K562 (cell line): ENCODE measurements around the gene GDF2. TPM values are rescaled to one million over a fixed set of nuclear protein-coding genes. Genes with fewer than 3 reads are reported as not detected.

Experiments used
- ARHGAP35 ChIP-seq: fragments of 450-650 bp; IDR thresholded peaks from 2 replicates; pipeline ENCODE4 v1.6.1; 2018; ENCODE audit not compliant: partially characterized antibody
- FUS ChIP-seq: fragments of 200-400 bp; formaldehyde crosslinking; optimal IDR thresholded peaks from 2 replicates; pipeline ENCODE3; 2017; ENCODE audit warnings: low read depth, low read length
- HMGN3 ChIP-seq: IDR thresholded peaks from 2 replicates; pipeline ENCODE4 v1.6.1; 2011; ENCODE audit warnings: borderline replicate concordance, low read depth, mild to moderate bottlenecking, mixed read lengths, low read length; ENCODE audit not compliant: insufficient read length; ENCODE audit errors: extremely low read depth
- JUNB ChIP-seq: fragments of 450-650 bp; formaldehyde crosslinking; conservative IDR thresholded peaks from 2 replicates; pipeline ENCODE4 v1.4.0; 2020; ENCODE audit warnings: mild to moderate bottlenecking
- MEIS2 ChIP-seq: fragments of 450-650 bp; IDR thresholded peaks from 2 replicates; pipeline ENCODE4 v1.6.1; 2014; ENCODE audit warnings: mild to moderate bottlenecking; ENCODE audit not compliant: partially characterized antibody
- NELFE ChIP-seq: IDR thresholded peaks from 2 replicates; pipeline ENCODE4 v1.6.1; 2011; ENCODE audit warnings: mild to moderate bottlenecking; ENCODE audit not compliant: insufficient read depth, insufficient read length
- PATZ1 ChIP-seq: fragments of 250-450 bp; sonication (Bioruptor Pico); IDR thresholded peaks from 2 replicates; pipeline ENCODE4 v1.5.0; 2020; ENCODE audit warnings: mild to moderate bottlenecking, borderline replicate concordance
- RBM15 ChIP-seq: fragments of 200-400 bp; formaldehyde crosslinking; IDR thresholded peaks from 2 replicates; pipeline ENCODE4 v1.6.1; 2018; ENCODE audit warnings: mild to moderate bottlenecking, low read length, moderate library complexity; ENCODE audit not compliant: insufficient read depth
- SIX5 ChIP-seq, 2 experiments: IDR thresholded peaks; 2 replicates each; pipeline ENCODE4 v1.6.1; 2011; ENCODE audit warnings: low read length in 2 of 2, borderline replicate concordance in 1 of 2, low read depth in 1 of 2, mild to moderate bottlenecking in 1 of 2, moderate library complexity in 1 of 2; ENCODE audit not compliant: insufficient read depth in 1 of 2
- SNAPC5 ChIP-seq: fragments of 250-450 bp; sonication (Bioruptor Pico); IDR thresholded peaks from 2 replicates; pipeline ENCODE4 v1.8.0; 2021; ENCODE audit warnings: moderate library complexity, mild to moderate bottlenecking, inconsistent platforms
- SRSF7 ChIP-seq: fragments of 200-400 bp; formaldehyde crosslinking; optimal IDR thresholded peaks from 2 replicates; pipeline ENCODE3; 2017; ENCODE audit warnings: mild to moderate bottlenecking, low read depth, low read length
- TAF1 ChIP-seq: IDR thresholded peaks from 2 replicates; pipeline ENCODE4 v1.6.1; 2011; ENCODE audit warnings: mild to moderate bottlenecking, low read length, moderate library complexity; ENCODE audit not compliant: insufficient read depth, control insufficient read depth, severe bottlenecking; ENCODE audit errors: extremely low read depth
- TCF3 ChIP-seq: sonication (generic); formaldehyde crosslinking; IDR thresholded peaks from 2 replicates; pipeline ENCODE4 v1.4.0; 2020; ENCODE audit warnings: mild to moderate bottlenecking, missing genetic modification reagents
- TRIM28 ChIP-seq: fragments of 450-650 bp; IDR thresholded peaks from 2 replicates; pipeline ENCODE4 v1.6.1; 2017
- ZNF133 ChIP-seq: fragments of 250-450 bp; sonication (Bioruptor Pico); IDR thresholded peaks from 2 replicates; pipeline ENCODE4 v1.4.0; 2020; ENCODE audit warnings: mild to moderate bottlenecking
- ZNF143 ChIP-seq: sonication (generic); formaldehyde crosslinking; IDR thresholded peaks from 2 replicates; pipeline ENCODE4 v1.9.0; 2022; ENCODE audit warnings: mild to moderate bottlenecking, missing genetic modification reagents
- ZNF217 ChIP-seq: sonication (generic); formaldehyde crosslinking; IDR thresholded peaks from 2 replicates; pipeline ENCODE4 v1.8.0; 2022; ENCODE audit warnings: mild to moderate bottlenecking, missing genetic modification reagents
- ZNF253 ChIP-seq: fragments of 250-450 bp; sonication (Bioruptor Pico); conservative IDR thresholded peaks from 2 replicates; pipeline ENCODE4 v1.6.1; 2021; ENCODE audit warnings: mild to moderate bottlenecking
- ZNF695 ChIP-seq: fragments of 450-650 bp; formaldehyde crosslinking; IDR thresholded peaks from 2 replicates; pipeline ENCODE4 v1.4.0; 2020; ENCODE audit warnings: mild to moderate bottlenecking, moderate library complexity
- ZNF740 ChIP-seq, 3 experiments: fragments of 200-800 bp in 1 of 3; sonication (Bioruptor generic) in 1 of 3; sonication (generic) in 1 of 3; formaldehyde crosslinking in 1 of 3; IDR thresholded peaks; 2 replicates each; pipeline versions ENCODE4 v1.6.1 to v1.8.0; 2016 to 2022; ENCODE audit warnings: mild to moderate bottlenecking in 2 of 3, missing compliant biosample characterization in 2 of 3, missing genetic modification characterization in 2 of 3, missing genetic modification reagents in 1 of 3
- ZSCAN29 ChIP-seq: fragments of 450-650 bp; IDR thresholded peaks from 2 replicates; pipeline ENCODE4 v1.6.1; 2017
- polyA plus RNA-seq, 8 experiments: library from polyadenylated mRNA; depleted of rRNA in 4 of 8; stranded (reverse) in 5 of 8; unstranded in 3 of 8; fragments of >200 nt; fragmentation: Nextera tagmentation in 2 of 8; fragmentation: Illumina TruSeq in 1 of 8; extraction: Ambion mirVana in 2 of 8; extraction: Trizol in 1 of 8; gene quantifications; 2 replicates each; pipeline versions ENCODE4 v1.2.1 to v1.2.3, GENCODE V29; 2011 to 2014; ENCODE audit warnings: inconsistent platforms in 1 of 8, missing spikeins in 1 of 8
- total RNA-seq, 7 experiments: library from RNA; depleted of rRNA in 6 of 7; stranded (reverse); fragments of >200 nt in 6 of 7; fragmentation: Illumina TruSeq in 2 of 7; extraction: Trizol in 2 of 7; gene quantifications; 2 replicates each; pipeline versions ENCODE4 v1.2.1 to v1.2.3, GENCODE V29; 2011 to 2021; ENCODE audit warnings: low replicate concordance in 1 of 7
- TF ChIP-seq, protein P1 (sequence below): fragments of 250-450 bp; sonication (Bioruptor Pico); IDR thresholded peaks from 2 replicates; pipeline ENCODE4 v1.4.0; 2020

The GDF2 gene
- total and polyA plus RNA-seq, 9 of the 15 experiments (the other 6 are each of a cell fraction or from before 2014, with no cell fraction given) = 0.08 to 0.58 (median 0.27) TPM; not detected in 2

GRCh38 chr10:47306387-47307210 lies 15.7 kb upstream of the GDF2 start (continued):
- TF ChIP-seq ZNF133 (CRISPR knock-in tag) (no peak), ZSCAN29 (no peak), ZNF253 (no peak), ZNF695 (no peak), SNAPC5 (CRISPR knock-in tag) (no peak), MEIS2 (peak; percentile 99), TCF3 (CRISPR knock-in tag) (peak; percentile 84), ZNF143 (CRISPR knock-in tag) (no peak), SRSF7 (no peak), ZNF217 (CRISPR knock-in tag) (no peak), FUS (no peak), PATZ1 (CRISPR knock-in tag) (no peak), SIX5 (IDR thresholded peaks at IDR 0.05; ENCODE audit: borderline replicate concordance in 1 of 2, insufficient read depth in 1 of 2, low read depth in 1 of 2, low read length in 2 of 2) (no peak), HMGN3 (no peak), JUNB (no peak), ZNF740 (CRISPR knock-in tag; IDR thresholded peaks at IDR 0.05) (no peak), ZNF740 (tag; IDR thresholded peaks at IDR 0.05) (no peak), TAF1 (no peak), TRIM28 (no peak), NELFE (no peak), RBM15 (no peak), ARHGAP35 (no peak)
- TF ChIP-seq, protein P1, sequence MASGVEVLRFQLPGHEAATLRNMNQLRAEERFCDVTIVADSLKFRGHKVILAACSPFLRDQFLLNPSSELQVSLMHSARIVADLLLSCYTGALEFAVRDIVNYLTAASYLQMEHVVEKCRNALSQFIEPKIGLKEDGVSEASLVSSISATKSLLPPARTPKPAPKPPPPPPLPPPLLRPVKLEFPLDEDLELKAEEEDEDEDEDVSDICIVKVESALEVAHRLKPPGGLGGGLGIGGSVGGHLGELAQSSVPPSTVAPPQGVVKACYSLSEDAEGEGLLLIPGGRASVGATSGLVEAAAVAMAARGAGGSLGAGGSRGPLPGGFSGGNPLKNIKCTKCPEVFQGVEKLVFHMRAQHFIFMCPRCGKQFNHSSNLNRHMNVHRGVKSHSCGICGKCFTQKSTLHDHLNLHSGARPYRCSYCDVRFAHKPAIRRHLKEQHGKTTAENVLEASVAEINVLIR (CRISPR knock-in tag) = no peak
